ENCODE data around the gene SGCB. TPM values are rescaled to one million over a fixed set of nuclear protein-coding genes. Genes with fewer than 3 reads are reported as not detected.

SGCB gene
- total RNA-seq, 6 donors from 2014 or later, result 6.2 to 30.3 (median 15.4) TPM

GRCh38 chr4:52071791-52072546, 33.9 kb upstream of the SGCB start:
- Histone ChIP-seq H3K27ac (no peak overlapping the region), H3K36me3 (no peaks in the 10 kb centered on the region), H3K4me3 (no peak overlapping the region), H3K4me1 (no peaks in the 10 kb centered on the region), H3K27me3 (no peaks in the 10 kb centered on the region), H3K9me3 (no peaks in the 10 kb centered on the region)
- 78 to 79% methylated on average over 10 of the region's 10 CpGs for WGBS, 2 donors
- TF ChIP-seq CTCF (IDR thresholded peaks at IDR 0.05) (no peak), POLR2A (IDR thresholded peaks at IDR 0.05) (no peak)
- no peak for ATAC-seq (ENCODE audit: low FRiP score in 2 of 2)
- no peak for DNase-seq

- TF ChIP-seq POLR2A (IDR thresholded peaks at IDR 0.05) (no peak), CTCF (IDR thresholded peaks at IDR 0.05) (no peak), EP300 (IDR thresholded peaks at IDR 0.05) (no peak), POLR2AphosphoS5 (IDR thresholded peaks at IDR 0.05) (no peak)
- ATAC-seq (ENCODE audit: low FRiP score in 2 of 2) (no peak), DNase-seq (no peak)
- no peak overlapping the region for H3K4me3 ChIP-seq
- no peaks in the 10 kb centered on the region for H3K9me3 ChIP-seq
- 62 to 68% methylated on average over 1 of the region's 1 CpG for WGBS, 2 donors
- no peaks in the 10 kb centered on the region for H3K36me3 ChIP-seq
- no peaks in the 10 kb centered on the region for H3K27me3 ChIP-seq
- no peak overlapping the region for H3K27ac ChIP-seq
- no peaks in the 10 kb centered on the region for H3K4me1 ChIP-seq
Measured at GRCh38 chr4:52069571-52069970, 31.5 kb upstream of the SGCB start.

- Histone ChIP-seq H3K27ac (no peak overlapping the region), H3K27me3 (no peaks in the 10 kb centered on the region), H3K4me3 (no peak overlapping the region), H3K9me3 (no peaks in the 10 kb centered on the region), H3K36me3 (no peaks in the 10 kb centered on the region), H3K4me1 (peaks cover 6 to 16% (median 12%) of the 10 kb centered on the region in 4 donors)
- no peak for TF ChIP-seq EP300 (IDR thresholded peaks at IDR 0.05)
- TF ChIP-seq CTCF (IDR thresholded peaks at IDR 0.05), result no peak
- TF ChIP-seq POLR2AphosphoS5 (IDR thresholded peaks at IDR 0.05), result no peak
- no peak for TF ChIP-seq POLR2A (IDR thresholded peaks at IDR 0.05)
- ATAC-seq (ENCODE audit: low FRiP score in 2 of 2) (peak; percentile 58 to 68), DNase-seq (peak in 1 of 2 donors; percentile 34)
- WGBS, 2 donors, result 49 to 51% methylated on average over 3 of the region's 3 CpGs
Measured at GRCh38 chr4:52059372-52059771, 21.3 kb upstream of the SGCB start.

- no peak for ATAC-seq (ENCODE audit: low FRiP score in 2 of 2)
- 82 to 100% methylated on average over 1 of the region's 1 CpG for WGBS, 2 donors
Measured at GRCh38 chr4:52058275-52058674, 20.2 kb upstream of the SGCB start.

More at GRCh38 chr4:52058275-52058674, 20.2 kb upstream of the SGCB start:
- peaks cover 6 to 16% (median 12%) of the 10 kb centered on the region in 4 donors for H3K4me1 ChIP-seq
- no peak for DNase-seq
- no peaks in the 10 kb centered on the region for H3K36me3 ChIP-seq
- H3K27ac ChIP-seq, result no peak overlapping the region
- H3K4me3 ChIP-seq, result no peak overlapping the region
- H3K27me3 ChIP-seq, result no peaks in the 10 kb centered on the region
- TF ChIP-seq POLR2A (IDR thresholded peaks at IDR 0.05), result no peak
- TF ChIP-seq CTCF (IDR thresholded peaks at IDR 0.05), result no peak
- no peak for TF ChIP-seq EP300 (IDR thresholded peaks at IDR 0.05)
- TF ChIP-seq POLR2AphosphoS5 (IDR thresholded peaks at IDR 0.05), result no peak
- no peaks in the 10 kb centered on the region for H3K9me3 ChIP-seq

All from upper lobe of left lung (tissue), 6 donors.